ENCODE measurements around the gene IGFN1.
"Not testable (repeated sequence)": the region's sequence is repeated elsewhere in the genome, so short reads cannot be mapped to it uniquely, and the experiment has no call there.

Gene IGFN1

DNA sequence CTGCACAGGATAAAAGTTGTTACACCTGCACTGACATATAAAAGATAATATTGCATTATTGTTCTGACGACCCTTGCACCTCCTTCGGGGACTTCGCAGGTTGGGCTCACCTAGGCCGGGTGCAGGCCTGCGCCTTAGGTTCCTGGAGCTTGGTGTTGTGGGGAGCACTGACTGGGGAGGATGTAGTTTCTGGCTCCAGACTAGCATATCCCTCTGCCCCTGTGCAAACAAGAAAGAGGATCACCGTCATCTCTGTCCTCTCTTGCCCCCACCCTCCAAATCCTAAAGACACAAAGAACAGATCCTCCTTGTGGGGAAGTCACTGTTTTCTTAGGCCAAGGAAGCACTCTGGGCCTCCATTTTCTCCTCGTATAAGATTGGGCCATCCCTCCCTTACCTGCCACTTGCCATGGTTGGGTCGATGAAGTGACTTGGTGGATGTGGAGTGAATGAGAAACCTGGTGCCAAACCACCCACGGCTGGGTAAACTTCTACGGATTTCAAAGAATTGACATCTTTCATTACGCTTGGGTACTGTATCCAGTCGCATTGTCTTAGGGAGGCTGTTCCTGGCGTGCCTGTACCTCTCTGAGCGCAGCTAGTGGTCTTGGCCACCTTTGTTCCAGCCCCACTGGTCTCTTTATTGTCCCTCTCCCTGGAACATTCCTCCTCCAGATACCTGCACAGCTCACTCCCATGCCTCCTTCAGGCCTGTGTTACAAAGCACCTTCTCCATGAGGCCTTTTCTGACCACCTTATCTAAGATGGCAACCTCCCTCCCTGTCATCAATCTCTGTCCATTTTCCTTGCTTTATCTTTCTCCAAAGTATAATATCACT, 58.3 kb downstream of the IGFN1 start:
- DNase-seq (ENCODE audit: low read depth, low spot score): no peak

DNA sequence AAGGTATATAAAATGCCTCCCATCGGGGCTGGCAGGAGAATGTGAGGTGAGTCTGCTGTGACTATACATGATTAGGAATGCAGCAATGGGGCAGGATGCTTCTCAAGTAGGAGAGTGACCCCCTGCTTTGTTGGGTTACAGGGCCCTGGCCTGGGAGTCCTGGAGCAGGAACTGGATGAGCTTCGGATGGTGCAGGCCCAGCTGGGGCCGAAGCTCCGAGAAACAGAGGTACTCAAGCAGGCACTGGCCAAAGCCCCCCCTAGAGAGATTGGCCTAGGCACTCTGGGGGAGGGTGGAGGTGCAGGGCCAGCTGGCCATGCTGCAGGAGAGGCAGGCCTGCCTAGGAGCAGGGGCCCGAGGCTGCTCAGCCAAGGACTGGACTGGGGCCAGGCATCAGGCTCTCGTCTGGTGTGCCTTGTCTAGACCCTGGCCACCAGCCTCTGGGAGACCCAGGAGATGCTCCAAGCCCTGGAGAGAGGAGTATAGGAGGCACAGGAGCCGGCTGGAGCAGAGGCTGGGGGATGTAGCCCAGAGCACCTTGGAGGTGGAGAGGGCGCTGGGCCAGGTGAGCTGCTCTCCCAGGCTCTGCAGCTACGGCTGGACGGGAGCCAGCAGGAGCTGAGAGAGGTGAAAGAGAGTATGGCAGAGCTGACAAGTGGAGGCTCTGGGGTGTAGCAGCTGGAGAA, 59.8 kb downstream of the IGFN1 start:
- no peak for DNase-seq (ENCODE audit: low read depth, low spot score)

DNA sequence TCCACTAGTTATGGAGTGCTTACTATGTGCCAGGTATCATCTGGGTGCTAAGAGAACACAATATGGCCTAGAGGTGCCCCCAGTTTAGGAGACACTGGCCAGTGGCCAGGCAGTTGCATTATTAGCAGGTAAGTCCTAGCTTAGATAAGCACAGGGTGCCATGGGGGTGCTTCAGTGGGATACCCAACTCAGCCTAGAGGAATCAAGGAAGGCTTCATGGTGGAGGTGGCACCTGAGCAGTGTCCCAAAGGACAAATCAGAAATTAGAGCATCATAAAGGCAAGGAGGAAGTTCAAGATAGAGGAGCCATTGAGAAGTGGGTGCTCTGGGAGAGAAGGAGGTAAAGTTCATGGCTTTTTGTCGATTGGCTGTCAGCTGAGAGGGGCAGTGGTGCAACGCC, 60.8 kb downstream of the IGFN1 start:
- DNase-seq (ENCODE audit: low read depth, low spot score): no peak

GRCh38 chr1:201251851-201252430, 61.3 kb downstream of the IGFN1 start:
- no peak for DNase-seq (ENCODE audit: low read depth, low spot score)

DNA sequence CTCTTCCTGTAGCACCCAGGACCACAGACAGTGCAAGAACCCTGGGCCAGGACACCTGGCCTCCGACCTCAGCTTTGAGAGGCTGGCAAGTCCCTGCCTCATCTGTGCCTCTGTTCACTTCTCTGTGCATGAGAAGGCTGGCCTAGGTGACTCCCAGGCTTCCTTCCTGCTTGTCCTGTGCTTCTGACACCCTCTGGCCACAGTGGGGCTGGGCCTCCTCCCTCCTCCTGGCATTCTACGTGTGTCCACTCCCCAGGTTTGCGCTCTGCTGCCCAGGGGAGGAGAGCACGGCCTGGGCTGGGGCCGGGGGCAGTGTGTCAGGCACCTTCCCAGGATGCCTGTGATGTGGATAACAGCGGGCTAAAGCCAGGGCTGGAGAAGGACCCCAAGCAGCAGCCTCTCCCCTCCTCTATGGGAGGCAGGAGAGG, 62.3 kb downstream of the IGFN1 start:
- no peak for DNase-seq (ENCODE audit: low read depth, low spot score)

DNA sequence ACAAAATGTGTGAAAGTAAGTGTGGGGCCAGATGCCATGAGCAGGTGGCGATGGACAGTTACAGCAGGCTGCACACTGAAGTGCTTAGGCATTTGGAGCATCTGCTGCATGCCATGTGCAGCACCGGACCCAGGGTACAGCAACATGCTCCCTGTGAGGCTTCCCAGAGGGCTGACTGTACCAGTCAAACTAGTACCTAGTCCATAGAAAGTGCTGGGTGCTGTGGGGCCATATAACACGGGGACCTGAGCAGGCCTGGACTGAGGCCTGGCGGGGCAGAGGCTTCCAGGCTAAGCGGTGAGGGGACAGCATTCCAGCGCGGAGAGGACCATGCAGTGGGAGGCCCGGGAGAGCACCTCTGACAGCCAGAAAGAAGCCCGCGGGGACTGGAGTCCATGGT, 62.8 kb downstream of the IGFN1 start:
- DNase-seq (ENCODE audit: low read depth, low spot score): no peak

- DNase-seq (ENCODE audit: low read depth, low spot score): no peak
Measured at GRCh38 chr1:201253906-201254624, 63.4 kb downstream of the IGFN1 start.

DNA sequence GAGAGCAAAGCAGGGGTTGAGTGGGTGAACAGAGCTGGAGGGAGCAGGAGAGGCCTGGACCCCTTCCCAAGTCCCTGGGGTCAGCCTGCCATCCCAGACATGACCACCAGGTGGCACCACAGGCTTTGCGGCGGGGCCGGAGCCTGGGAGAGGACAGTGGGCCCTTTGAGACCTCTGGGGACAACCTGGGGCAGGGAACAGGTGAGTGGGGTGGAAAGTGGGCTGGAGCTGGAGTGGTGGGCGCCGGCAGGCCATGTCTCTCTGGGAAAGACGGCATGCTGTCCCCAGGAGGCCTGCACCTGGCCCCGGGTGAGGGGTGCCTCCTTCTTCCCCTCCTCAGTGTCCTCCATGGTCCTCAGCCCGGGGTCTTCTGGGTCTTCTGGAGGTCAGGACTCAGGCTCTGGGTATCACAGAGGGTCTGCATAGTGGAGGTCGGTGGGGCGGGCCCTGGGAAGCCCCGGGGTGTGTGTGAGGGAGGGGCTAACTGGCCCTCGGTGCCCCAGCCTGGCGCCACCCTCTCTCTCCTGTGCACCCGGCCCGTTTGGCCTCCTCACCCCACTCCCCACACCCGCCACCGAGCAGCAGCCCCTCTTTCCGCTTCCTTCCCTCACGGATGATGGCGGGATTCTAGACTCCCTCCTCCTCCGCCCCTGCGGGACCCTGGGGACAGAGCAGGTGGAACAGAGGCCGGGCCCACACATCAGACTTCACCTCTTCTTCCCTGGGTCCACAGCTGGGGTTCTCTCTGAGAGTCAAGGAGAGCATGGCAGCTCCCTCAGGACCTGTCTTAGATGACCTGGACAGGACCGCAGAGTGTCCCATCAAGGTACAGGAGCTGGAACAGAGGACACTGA, 64.2 kb downstream of the IGFN1 start:
- DNase-seq (ENCODE audit: low read depth, low spot score): no peak

DNA sequence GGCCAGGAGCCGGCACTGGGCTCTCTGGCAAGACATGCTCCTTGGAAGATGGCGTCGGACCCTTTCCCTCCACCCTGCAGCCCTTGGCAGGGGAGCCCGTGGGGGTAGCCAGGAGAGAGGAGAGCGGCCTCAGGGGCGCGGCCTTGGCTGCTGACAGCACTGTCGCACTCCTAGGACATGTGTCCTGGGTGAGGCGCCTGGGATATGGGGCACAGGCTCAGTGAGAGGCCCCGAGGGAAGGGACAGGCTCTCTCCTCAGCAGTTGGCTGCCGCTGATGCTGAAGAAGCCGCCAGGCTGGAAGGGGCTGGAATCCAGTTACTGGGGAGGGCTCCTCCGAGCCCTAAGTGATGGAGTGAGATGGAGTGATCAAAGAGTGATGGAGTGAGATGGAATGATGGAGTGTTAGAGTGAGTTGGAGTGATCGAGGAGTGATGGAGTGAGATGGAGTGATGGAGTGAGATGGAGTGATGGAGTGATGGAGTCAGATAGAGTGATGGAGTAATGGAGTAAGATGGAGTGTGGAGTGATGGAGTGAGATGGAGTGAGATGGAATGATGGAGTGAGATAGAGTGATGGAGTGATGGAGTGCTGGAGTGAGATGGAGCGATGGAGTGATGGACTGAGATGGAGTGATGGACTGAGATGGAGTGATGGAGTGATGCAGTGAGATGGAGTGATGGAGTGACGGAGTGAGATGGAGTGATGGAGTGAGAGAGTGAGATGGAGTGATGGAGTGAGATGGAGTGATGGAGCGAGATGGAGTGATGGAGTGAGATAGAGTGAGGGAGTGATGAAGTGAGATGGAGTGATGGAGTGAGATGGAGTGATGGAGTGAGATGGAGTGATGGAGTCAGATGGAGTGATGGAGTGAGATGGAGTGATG, 65.1 kb downstream of the IGFN1 start:
- no peak for DNase-seq (ENCODE audit: low read depth, low spot score)

DNA sequence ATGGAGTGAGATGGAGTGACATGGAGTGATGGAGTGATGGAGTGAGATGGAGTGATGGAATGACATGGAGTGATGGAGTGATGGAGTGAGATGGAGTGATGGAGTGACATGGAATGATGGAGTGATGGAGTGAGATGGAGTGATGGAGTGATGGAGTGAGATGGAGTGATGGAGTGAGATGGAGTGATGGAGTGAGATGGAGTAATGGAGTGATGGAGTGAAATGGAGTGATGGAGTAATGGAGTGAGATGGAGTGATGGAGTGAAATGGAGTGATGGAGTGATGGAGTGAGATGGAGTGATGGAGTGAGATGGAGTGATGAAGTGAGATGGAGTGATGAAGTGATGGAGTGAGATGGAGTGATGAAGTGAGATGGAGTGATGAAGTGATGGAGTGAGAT, 67.5 kb downstream of the IGFN1 start:
- not testable (repeated sequence) for DNase-seq (ENCODE audit: low read depth, low spot score)

DNA sequence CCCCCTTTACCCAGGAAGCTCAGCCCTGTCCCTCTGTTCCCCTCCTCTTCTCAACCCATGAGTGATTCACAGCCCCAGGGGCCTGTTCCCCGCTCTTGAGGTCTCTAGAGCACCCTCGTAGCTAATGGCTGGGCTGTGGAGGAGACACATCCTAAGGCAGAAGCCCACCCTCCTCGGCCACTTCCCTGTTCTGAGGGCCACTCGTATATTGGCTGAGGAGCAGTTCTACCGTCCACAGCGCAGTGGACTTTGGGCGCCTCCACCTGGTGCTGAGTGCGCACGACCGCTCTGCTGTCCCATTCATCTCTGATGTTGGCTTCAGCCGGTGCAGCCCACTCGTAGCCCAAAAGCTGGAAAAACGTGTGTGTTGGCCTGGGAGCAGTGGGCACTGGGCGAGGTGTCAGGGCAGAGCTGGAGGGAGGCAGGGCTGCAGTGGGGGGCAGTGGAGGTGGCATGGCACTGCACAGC, 68.2 kb downstream of the IGFN1 start:
- DNase-seq (ENCODE audit: low read depth, low spot score): no peak

DNA sequence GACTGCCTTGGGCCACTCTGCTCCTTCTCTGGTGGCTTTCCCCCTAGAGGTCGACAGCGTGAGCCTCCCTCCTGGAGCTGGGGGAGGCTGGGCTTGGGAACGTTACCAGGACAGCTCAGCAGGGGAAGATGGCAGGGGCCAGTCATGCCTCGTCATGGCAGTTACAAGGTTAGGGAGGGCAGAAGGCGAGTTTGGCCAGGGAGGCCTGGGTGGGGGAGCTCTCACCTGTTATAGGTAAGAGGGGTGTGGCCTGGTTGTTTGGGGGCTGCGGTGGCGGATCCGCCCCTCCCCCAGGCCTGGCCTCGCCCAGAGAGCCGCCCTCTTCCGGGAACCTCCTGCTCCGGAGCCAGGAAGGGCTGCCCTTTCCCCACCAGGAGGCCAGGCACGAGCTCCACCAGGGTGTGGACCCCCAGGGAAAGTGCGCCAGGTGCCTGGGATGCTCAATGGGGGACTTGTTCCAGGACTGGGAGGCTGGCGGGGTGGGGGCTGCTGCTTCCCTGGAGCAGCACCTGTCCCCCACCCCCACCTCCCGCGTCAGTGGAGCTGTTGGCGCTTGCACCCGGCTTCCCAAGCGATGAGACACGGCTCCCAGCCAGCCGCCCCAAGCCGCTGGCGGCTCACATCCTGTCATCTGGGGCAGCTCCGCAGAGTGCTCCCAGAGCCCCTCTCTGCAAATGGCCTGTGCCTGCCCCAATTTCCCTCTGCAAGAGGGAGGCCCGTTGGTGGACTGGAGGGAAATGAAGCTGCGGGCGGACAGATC, 69.0 kb downstream of the IGFN1 start:
- no peak for DNase-seq (ENCODE audit: low read depth, low spot score)

GRCh38 chr1:201260236-201260590, 69.6 kb downstream of the IGFN1 start:
- no peak for DNase-seq (ENCODE audit: low read depth, low spot score)

DNA sequence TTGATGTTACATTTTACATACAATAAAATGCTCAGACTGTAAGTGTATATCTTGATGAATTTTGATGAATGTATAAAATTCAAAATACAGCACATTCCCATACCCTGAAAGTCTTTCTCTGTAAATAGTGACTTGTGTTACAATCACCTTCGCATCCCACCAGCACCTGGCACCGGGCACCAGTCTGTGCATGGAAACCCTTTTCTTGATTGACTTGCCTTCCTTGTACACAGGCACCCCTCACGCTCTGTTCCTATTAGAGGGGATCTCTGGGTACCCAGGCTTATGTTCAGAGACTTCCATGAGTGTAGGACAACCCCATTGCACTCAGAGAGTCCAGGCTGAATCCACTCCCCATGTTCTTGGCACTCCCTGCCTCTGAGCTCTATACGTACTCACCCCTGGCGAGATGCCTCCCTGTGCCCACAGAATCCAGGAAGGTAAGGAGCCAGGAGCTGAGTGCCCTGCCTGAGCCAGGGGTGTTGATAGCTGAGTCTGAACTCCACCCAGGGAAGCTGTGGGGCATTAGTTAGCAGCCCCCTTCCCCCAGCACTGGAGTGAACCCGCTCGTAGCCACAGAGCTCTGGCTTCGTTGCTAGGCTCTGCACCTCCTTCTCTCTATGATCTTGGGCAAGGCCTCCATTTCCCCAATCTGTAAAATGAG, 70.2 kb downstream of the IGFN1 start:
- DNase-seq (ENCODE audit: low read depth, low spot score): no peak

- DNase-seq (ENCODE audit: low read depth, low spot score): no peak
Measured at GRCh38 chr1:201261771-201262547, 71.3 kb downstream of the IGFN1 start.

DNA sequence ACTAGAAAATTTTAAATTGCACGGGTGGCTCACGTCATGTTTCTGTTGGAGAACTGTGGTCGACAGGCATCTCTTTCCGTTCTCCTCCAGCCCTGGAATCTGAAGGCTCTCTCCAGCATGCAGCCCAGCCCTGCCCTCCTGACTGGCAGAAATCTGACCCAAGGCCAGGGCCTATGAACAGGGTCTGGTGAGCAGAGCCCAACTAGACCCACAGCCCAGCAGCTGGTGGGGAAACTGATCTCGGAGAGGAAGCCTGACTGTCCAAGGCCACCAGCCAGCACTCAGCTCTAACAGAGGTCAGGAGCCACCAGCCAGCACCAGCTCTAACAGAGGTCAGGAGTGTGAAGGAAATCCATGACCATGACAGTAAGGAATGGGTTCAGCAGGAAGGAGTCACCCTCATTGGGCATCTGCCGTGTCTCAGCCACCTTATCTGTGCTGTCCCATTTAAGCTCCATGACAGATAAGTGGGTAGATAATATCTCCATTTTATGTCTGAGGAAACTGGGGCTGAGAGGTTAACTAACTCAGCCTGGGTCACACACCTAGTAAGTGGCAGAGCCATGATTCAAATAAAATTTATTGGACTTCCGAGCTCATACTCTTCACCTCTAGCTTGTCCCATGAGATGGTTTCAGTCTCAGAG, 72.5 kb downstream of the IGFN1 start:
- DNase-seq (ENCODE audit: low read depth, low spot score): no peak

DNA sequence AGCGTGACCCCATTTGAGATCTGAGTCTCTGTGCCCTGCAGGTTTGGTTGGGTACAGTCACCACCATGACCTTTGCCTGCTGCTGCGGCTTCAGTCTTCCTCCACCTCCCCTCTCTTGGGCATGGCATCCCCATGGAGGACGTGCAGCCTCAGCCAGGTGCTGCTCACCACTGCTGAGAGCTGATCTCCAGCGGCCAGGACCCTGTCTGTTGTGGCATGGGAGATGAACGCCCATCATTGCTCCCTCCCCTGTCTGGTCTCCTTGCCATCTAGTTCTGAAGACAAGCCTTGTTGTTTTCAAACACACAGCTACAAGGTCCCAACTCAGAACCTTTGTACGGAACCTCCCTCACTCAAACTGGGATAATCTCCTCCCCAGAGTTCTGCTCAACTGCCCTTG, 73.4 kb downstream of the IGFN1 start:
- DNase-seq (ENCODE audit: low read depth, low spot score): no peak

- no peak for DNase-seq (ENCODE audit: low read depth, low spot score)
Measured at GRCh38 chr1:201264554-201264953, 73.9 kb downstream of the IGFN1 start.

Data from smooth muscle cell of the brain vasculature (primary cell).